Measurements from ENCODE around the gene ANKRD60. TPM values are rescaled to one million over a fixed set of nuclear protein-coding genes. Genes with fewer than 3 reads are reported as not detected.

The ANKRD60 gene
- polyA plus RNA-seq, 1 donor, result not detected

Other genes starting within 250 kb of the ANKRD60 start
- gene RAB22A, start 81.1 kb upstream of the ANKRD60 start, polyA plus RNA-seq (ENCODE audit: insufficient read length), result 14.5 TPM
- 54.6 TPM for gene VAPB, start 160.6 kb upstream of the ANKRD60 start, polyA plus RNA-seq (ENCODE audit: insufficient read length)